PFSK-1 (cell line): Measurements from ENCODE around the gene TPRA1.

ENCODE experiments used
- POLR2AphosphoS5 ChIP-seq: IDR thresholded peaks from 2 replicates; pipeline ENCODE4 v1.6.1; 2012; ENCODE audit warnings: low read depth, mild to moderate bottlenecking, control low read depth, low read length, moderate library complexity
- TAF1 ChIP-seq: IDR thresholded peaks from 2 replicates; pipeline ENCODE4 v1.6.1; 2012; ENCODE audit warnings: low read length, control low read depth, borderline replicate concordance; ENCODE audit not compliant: insufficient read depth
- TF ChIP-seq, protein P1 (sequence below), 2 experiments: IDR thresholded peaks; 2 replicates each; pipeline versions ENCODE4 v1.6.1 to v1.8.0; 2011 to 2012; ENCODE audit warnings: low read depth in 2 of 2, low read length in 2 of 2, control low read depth in 1 of 2, inconsistent platforms in 1 of 2, mild to moderate bottlenecking in 1 of 2, moderate library complexity in 1 of 2; ENCODE audit not compliant: insufficient read depth in 1 of 2

- TF ChIP-seq POLR2AphosphoS5 (no peak), TAF1 (no peak)
- TF ChIP-seq, protein P1, sequence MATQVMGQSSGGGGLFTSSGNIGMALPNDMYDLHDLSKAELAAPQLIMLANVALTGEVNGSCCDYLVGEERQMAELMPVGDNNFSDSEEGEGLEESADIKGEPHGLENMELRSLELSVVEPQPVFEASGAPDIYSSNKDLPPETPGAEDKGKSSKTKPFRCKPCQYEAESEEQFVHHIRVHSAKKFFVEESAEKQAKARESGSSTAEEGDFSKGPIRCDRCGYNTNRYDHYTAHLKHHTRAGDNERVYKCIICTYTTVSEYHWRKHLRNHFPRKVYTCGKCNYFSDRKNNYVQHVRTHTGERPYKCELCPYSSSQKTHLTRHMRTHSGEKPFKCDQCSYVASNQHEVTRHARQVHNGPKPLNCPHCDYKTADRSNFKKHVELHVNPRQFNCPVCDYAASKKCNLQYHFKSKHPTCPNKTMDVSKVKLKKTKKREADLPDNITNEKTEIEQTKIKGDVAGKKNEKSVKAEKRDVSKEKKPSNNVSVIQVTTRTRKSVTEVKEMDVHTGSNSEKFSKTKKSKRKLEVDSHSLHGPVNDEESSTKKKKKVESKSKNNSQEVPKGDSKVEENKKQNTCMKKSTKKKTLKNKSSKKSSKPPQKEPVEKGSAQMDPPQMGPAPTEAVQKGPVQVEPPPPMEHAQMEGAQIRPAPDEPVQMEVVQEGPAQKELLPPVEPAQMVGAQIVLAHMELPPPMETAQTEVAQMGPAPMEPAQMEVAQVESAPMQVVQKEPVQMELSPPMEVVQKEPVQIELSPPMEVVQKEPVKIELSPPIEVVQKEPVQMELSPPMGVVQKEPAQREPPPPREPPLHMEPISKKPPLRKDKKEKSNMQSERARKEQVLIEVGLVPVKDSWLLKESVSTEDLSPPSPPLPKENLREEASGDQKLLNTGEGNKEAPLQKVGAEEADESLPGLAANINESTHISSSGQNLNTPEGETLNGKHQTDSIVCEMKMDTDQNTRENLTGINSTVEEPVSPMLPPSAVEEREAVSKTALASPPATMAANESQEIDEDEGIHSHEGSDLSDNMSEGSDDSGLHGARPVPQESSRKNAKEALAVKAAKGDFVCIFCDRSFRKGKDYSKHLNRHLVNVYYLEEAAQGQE (IDR thresholded peaks at IDR 0.05; ENCODE audit: insufficient read depth in 1 of 2, low read depth in 2 of 2, low read length in 2 of 2), result no peak
These were observed 11.7 kb downstream of the TPRA1 start for GRCh38 chr3:127578802-127579201.
